ENCODE data around the gene OSBPL9. TPM values are rescaled to one million over a fixed set of nuclear protein-coding genes. Genes with fewer than 3 reads are reported as not detected.
"Not testable (repeated sequence)": the region's sequence is repeated elsewhere in the genome, so short reads cannot be mapped to it uniquely, and the experiment has no call there.

The OSBPL9 gene
- total RNA-seq, 1 donor from 2014 or later, result 103 TPM

DNA sequence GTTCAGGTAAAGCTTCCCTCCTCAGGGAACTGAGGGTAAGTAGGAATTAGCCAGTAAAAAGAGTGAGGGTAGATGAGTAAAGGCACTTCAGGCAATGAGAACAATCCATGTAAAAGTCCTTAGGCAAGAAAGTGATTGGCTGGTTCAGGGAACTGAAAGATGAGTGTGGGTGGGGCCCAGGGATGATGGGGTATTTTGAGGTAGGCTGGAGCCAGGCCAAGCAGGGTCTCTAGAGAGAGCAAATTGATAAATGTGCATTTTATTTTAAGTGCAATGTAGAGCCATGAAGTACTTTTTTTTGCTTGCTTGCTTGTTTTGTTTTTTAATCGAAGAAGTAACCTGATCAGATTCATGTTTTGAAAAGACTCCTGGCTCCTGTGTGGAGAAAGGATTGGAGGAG lies 26.5 kb downstream of the OSBPL9 start:
- TF ChIP-seq, protein P1, sequence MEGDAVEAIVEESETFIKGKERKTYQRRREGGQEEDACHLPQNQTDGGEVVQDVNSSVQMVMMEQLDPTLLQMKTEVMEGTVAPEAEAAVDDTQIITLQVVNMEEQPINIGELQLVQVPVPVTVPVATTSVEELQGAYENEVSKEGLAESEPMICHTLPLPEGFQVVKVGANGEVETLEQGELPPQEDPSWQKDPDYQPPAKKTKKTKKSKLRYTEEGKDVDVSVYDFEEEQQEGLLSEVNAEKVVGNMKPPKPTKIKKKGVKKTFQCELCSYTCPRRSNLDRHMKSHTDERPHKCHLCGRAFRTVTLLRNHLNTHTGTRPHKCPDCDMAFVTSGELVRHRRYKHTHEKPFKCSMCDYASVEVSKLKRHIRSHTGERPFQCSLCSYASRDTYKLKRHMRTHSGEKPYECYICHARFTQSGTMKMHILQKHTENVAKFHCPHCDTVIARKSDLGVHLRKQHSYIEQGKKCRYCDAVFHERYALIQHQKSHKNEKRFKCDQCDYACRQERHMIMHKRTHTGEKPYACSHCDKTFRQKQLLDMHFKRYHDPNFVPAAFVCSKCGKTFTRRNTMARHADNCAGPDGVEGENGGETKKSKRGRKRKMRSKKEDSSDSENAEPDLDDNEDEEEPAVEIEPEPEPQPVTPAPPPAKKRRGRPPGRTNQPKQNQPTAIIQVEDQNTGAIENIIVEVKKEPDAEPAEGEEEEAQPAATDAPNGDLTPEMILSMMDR (IDR thresholded peaks at IDR 0.05; ENCODE audit: unreplicated experiment), result no peak
- no peaks in the 10 kb centered on the region for H3K27me3 Mint-ChIP-seq (ENCODE audit: low read depth)
- H3K36me3 Mint-ChIP-seq, result peaks cover 10% of the 10 kb centered on the region
- peak overlapping the region; percentile 93 for H3K27ac Mint-ChIP-seq
- peaks cover 34% of the 10 kb centered on the region for H3K4me1 Mint-ChIP-seq
- H3K4me3 Mint-ChIP-seq, result no peak overlapping the region
- H3K9me3 Mint-ChIP-seq, result peaks cover 7% of the 10 kb centered on the region
- no peak for DNase-seq (ENCODE audit: low spot score in 2 of 2, unreplicated experiment in 2 of 2)

DNA sequence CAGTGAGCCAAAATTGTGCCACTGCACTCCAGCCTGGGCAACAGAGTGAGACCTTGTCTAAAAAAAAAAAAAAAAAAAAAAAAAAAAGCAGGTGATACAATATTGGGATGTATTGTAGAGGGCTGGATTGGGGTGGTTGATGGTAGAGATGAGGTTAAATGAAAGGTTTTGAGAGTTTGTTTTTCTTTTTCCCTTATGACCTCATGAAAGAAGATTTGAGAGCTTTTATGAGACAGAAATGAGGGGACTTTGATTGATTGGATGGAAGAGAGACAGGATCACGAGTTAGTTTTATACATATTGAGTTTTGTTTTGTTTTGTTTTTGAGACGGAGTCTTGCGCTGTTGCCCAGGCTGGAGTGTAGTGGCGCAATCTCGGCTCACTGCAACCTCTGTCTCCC lies 27.1 kb downstream of the OSBPL9 start:
- DNase-seq (ENCODE audit: low spot score in 2 of 2, unreplicated experiment in 2 of 2), result no peak
- Mint-ChIP-seq H3K9me3 (peaks cover 7% of the 10 kb centered on the region), H3K27ac (no peak overlapping the region), H3K27me3 (ENCODE audit: low read depth) (no peaks in the 10 kb centered on the region), H3K4me1 (peaks cover 40% of the 10 kb centered on the region), H3K4me3 (no peak overlapping the region), H3K36me3 (peaks cover 10% of the 10 kb centered on the region)
- TF ChIP-seq, protein P1 (IDR thresholded peaks at IDR 0.05; ENCODE audit: unreplicated experiment), result no peak

DNA sequence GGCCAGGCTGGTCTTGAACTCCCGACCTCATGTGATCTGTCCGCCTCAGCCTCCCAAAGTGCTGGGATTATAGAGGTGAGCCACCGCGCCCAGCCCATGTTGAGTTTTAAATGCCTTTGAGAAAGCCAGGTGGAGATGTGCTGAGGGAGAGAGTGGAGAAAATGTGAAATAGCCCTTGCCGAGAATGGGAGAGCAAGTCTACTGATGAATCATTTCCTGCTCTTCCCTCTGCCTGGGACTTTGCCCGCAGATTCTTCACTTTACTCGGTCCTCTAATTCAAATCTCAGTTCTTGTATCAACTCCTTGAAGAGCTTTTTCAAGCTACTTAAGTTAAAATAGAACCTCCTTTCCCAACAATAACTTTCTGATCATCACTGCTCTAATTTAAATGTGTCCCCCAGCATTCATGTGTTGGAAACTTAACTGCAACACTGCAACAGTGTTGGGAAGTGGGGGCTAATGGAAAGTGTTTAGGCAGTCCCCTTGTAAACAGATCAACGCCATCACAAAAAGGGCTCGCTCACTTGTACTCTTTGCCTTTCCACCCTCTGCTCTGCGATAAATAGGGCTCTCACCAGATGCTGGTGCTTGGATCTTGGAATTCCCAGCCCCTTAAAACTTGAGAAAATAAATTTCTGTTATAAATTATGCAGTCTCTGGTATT lies 27.8 kb downstream of the OSBPL9 start:
- DNase-seq (ENCODE audit: low spot score in 2 of 2, unreplicated experiment in 2 of 2), result no peak
- Mint-ChIP-seq H3K36me3 (peaks cover 10% of the 10 kb centered on the region), H3K4me3 (no peak overlapping the region), H3K9me3 (peaks cover 7% of the 10 kb centered on the region), H3K27ac (no peak overlapping the region), H3K4me1 (peaks cover 43% of the 10 kb centered on the region), H3K27me3 (ENCODE audit: low read depth) (no peaks in the 10 kb centered on the region)
- TF ChIP-seq, protein P1 (IDR thresholded peaks at IDR 0.05; ENCODE audit: unreplicated experiment), result no peak

DNA sequence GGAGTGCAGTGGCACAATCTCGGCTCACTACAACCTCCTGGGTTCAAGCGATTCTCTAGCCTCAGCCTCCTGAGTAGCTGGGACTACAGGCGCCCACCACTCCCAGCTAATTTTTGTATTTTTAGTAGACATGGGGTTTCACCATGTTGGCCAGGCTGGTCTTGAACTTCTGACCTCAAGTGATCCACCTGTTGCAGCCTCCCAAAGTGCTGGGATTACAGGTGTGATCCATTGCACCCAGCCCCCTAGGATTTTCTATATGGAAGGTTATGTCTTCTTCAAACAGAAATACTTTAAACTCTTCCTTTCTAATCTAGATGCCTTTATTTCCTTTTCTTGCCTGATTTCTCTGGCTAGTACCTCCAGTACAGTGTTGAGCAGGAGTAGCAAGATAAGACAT lies 29.7 kb downstream of the OSBPL9 start:
- not testable (repeated sequence) for H3K4me3 Mint-ChIP-seq; H3K27me3 Mint-ChIP-seq (ENCODE audit: low read depth); H3K27ac Mint-ChIP-seq; DNase-seq (ENCODE audit: low spot score in 2 of 2, unreplicated experiment in 2 of 2); H3K9me3 Mint-ChIP-seq; H3K36me3 Mint-ChIP-seq
- peaks cover 50% of the 10 kb centered on the region for H3K4me1 Mint-ChIP-seq

DNA sequence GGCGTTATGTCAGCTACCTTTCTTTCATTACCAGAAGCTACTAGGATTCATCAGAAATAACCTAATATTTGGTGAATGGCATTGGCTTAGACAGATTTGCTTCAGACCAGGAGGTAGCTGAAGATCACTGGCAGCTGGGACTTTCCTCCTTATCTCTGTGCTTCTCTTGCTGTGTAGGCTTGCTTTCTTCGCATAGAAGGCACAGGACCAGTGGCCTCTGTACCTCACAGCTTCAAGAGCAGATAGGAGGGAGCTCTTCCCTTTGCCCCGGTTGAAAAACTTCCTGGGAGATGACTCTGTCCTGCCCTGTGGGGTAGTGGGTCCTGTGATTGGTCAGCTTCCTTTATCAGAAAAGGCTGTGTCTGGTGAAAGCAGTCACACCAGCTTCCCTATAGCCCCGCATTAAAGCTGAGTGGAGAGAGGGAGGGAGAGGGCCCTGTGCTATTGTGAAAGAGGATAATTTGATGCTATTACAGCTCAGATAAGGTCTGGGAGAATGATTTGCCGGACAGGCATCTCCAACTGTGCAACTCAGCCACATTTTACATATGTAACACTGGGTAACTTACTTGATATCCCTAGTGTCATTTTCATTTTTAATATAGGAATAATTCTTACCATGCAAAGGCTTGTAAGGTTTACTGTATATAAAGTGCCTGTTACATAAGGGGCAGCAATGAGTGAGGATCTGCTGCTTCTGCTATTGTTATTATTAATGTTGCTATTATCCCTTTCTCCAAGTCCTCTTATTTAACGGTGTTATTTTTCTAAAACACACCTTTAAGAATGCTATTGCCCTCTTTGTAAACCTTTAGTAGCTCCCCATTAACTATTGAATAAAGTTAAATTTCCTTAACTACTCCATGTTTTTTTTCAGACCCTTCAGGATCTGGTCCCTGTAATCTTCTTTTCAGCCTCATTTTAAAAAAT lies 31.6 kb downstream of the OSBPL9 start:
- TF ChIP-seq, protein P1 (IDR thresholded peaks at IDR 0.05; ENCODE audit: unreplicated experiment), result no peak
- Mint-ChIP-seq H3K9me3 (peaks cover 6% of the 10 kb centered on the region), H3K4me3 (no peak overlapping the region), H3K36me3 (peaks cover 7% of the 10 kb centered on the region), H3K27me3 (ENCODE audit: low read depth) (no peaks in the 10 kb centered on the region), H3K27ac (peak overlapping the region; percentile 89), H3K4me1 (peaks cover 35% of the 10 kb centered on the region)
- no peak for DNase-seq (ENCODE audit: low spot score in 2 of 2, unreplicated experiment in 2 of 2)

DNA sequence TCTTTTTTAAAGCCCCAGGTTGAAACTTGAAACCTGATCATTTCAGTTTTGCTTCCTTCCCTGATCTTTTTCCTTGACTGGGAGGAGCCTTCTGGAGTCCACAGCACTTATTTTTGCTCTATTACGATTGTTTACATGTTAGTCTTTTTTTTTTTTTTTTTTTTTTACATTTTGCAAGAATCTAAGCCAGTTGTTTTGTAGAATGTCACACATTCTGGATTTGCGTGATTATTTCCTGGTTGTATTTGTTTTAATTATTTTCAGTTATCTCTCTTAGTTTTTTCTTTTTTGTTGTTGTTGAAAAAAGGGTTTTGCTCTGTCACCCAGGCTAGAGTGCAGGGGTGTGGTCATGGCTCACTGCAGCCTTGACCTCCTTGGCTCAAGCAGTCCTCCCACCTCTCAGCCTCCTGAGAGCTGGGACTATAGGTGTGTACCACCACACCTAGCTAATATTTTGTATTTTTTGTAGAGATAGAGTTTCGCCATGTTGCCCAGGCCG lies 32.8 kb downstream of the OSBPL9 start:
- peaks cover 33% of the 10 kb centered on the region for H3K4me1 Mint-ChIP-seq
- H3K36me3 Mint-ChIP-seq, result peaks cover 4% of the 10 kb centered on the region
- H3K9me3 Mint-ChIP-seq, result peaks cover 4% of the 10 kb centered on the region
- DNase-seq (ENCODE audit: low spot score in 2 of 2, unreplicated experiment in 2 of 2), result no peak
- TF ChIP-seq, protein P1 (IDR thresholded peaks at IDR 0.05; ENCODE audit: unreplicated experiment), result no peak
- no peaks in the 10 kb centered on the region for H3K27me3 Mint-ChIP-seq (ENCODE audit: low read depth)
- no peak overlapping the region for H3K4me3 Mint-ChIP-seq
- H3K27ac Mint-ChIP-seq, result peak overlapping the region; percentile 87

Data from mesothelial cell of epicardium (in vitro differentiated cells).